ENCODE measurements around the gene FBL.

GRCh38 chr19:39890755-39891551 lies 44.8 kb upstream of the FBL start:
- TF ChIP-seq EZH2 (IDR thresholded peaks at IDR 0.05; ENCODE audit: insufficient read depth, poor library complexity, severe bottlenecking) = no peak
- TF ChIP-seq EZH2phosphoT487 (IDR thresholded peaks at IDR 0.05; ENCODE audit: insufficient read depth, low read depth) = no peak

All from GM23248 (cell line).